Glomerular visceral epithelial cell (primary cell): Measurements from ENCODE around the gene CLEC4G.
A peak's percentile ranks its signal among the peaks of the same experiment; 100 is the strongest.
"Not testable (repeated sequence)": the region's sequence is repeated elsewhere in the genome, so short reads cannot be mapped to it uniquely, and the experiment has no call there.

ENCODE experiments used
- DNase-seq: peaks from one replicate; pipeline ENCODE4 v3.0.0-alpha.2; 2016; ENCODE audit errors: extremely low spot score

The CLEC4G gene

GRCh38 chr19:7746903-7747884, 15.3 kb upstream of the CLEC4G start, which contains the start of gene CD209:
Gene CD209 (minus strand): TSS chr19:7747534. CDS start chr19:7747511, 23 bp downstream.
- DNase-seq = peak; percentile 23

- not testable (repeated sequence) for DNase-seq
Measured at GRCh38 chr19:7746306-7746705, 14.4 kb upstream of the CLEC4G start.

GRCh38 chr19:7744871-7745650, 13.2 kb upstream of the CLEC4G start:
- DNase-seq = no peak

DNA sequence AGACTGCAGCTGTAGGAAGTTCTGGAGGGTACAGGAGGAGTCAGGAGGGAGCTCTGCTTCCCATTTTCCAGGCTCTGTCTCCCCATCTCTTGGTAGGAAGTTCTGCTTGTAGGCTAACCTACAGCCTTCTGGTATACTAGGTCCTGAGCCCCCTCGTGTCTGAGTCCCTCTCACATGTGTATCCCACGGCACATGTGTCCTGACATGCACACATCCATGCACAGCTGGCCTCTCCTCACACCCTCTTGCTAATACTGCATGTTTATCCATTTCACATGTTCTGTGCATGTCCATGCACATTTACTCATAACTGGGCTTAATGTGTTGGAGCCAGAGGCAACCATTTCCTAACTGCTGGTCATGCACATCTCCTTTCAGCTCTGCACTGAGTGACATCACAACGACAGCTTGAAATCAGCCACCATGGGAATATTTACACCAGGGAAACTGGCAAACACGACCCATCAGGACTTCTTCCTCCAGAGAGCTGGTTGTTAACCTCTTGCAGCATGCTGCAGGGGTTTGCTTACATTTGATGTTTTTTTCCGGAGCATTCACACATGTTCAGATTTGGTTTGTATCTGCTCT, 12.4 kb upstream of the CLEC4G start:
- DNase-seq = no peak

DNA sequence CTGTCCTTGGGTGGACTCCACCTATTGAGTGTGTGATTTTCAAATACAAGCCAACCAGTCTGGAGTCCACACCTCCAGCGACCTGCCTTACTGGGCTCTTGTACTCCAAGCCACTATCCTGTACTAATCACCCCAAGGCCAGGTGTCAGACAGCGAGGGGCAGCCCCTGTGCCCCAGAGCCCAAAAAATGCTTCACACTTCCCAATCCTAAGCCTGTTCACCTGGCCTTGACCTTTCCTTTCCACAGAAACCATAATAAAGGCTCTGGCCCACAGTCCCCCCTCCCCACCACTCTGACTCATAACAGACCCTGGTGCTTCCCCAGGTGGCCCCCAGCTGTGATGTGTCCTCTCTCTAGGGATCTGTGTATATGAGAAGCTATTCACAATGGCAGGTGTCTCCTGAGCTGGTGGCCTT, 11.5 kb upstream of the CLEC4G start:
- no peak for DNase-seq

DNA sequence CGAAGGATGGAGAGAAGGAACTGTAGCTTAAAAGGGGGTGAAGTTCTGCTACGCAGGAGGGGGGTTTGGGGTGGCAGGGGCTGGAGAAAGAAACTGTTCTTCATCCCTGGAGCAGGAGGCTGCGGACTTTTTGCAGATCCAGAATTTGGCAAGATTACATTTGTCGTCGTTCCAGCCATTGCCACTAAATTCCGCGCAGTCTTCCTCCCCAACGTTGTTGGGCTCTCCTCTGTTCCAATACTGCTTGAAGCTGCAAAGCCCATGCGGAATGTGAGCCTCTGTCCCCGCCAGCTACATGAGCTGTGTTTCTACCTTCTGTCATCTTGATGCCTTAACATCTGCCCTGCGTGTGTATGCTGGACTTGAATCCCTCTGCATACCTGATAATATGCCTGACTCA, 11.1 kb upstream of the CLEC4G start:
- no peak for DNase-seq

DNA sequence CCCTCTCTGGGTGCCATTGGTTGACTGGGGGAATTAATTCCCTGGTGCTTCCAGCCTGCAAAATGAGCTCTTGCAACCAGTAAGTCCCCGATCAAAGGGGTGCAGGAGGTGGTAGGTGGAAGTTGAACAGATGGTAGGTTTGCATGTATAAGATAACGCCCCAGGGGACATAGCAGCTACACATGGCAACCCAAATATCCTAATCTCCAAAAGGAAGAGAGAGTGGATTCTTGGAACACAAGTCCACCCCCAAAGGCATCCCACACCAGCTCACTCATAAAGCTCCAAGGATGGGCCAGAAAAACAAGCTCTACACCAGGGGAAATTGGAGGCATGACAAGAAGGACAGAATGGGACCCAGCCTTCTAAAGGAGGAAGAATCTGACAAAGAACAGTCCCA, 10.7 kb upstream of the CLEC4G start:
- no peak for DNase-seq

- no peak for DNase-seq
Measured at GRCh38 chr19:7740682-7741054, 8.8 kb upstream of the CLEC4G start.

DNA sequence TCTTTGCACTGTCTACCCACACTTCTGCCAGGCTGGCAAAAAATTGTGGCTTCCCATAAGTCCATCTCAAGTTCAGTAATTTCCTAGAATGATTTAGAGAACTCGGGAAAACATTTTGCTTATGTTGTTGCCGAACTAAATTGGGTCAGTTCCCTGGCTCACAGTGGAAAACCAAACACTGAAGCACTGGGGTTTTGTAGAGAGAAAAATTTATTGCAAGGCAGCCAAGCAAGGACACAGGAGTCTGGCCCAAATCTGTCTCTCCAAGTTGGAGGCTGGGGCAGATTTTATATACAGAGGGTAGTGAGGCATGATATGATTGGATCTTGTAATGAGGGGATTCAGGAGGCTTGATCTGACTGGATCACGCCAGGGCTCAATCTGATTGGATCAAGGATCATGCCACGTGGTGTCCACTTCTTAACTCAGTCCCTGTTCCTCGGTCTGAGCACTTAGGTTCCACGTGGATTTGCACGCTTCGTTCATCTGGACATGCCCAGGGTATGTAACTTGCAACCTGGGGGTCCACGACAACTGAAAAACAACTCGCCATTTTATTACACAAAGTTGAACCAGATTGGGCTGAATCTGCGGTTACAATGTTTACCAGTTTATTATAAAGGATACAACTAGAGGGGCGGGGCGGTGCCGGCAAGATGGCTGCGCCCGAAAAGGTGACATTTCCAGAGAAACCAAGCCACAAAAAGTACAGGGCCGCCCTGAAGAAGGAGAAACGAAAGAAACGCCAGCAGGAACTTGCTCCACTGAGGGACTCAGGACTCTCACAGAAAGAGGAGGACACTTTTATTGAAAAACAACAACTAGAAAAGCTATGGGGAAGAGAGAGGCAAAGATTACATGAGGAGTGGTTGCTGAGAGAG, 8.1 kb upstream of the CLEC4G start:
- no peak for DNase-seq

DNA sequence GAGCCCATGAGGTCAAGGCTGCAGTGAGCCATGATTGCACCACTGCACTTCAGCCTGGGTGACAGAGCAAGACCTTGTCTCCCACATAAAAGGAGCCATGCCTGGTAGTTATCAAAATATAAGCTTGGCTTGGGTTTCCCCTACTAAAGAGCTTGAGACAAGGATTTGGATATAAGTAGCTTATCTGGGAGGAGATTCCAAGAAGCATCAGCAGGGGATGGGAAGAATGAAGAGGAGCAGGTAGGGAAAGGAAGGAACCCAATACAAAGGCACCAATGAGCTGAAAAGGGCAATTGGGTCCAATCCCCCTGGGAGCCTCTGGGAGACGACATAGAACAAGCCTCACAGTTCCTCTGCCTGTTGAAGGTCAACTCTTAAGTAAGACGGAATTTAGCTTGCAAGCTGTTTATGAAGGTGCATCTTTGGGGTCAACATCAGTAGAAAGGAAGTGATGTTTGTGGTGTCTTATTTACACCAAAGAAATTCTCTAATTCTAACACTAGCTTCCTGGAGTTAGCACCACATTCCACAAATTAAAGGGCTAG, 7.4 kb upstream of the CLEC4G start:
- DNase-seq = no peak

DNA sequence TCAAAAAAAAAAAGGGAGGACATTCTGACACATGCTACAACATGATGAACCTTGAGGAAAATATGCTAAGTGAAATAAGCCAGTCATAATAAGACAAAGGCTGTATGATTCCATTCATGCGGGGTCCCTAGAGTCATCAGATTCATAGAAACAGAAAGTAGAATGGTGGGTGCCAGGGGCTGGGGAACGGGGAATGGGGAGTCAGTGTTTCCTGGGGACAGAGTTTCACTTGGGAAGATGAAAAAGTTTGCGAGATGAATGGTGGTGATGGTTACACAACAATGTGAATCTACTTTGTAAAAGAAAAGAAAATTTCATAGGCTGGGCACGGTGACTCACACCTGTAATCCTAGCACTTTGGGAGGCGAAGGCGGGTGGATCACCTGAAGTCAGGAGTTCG, 6.1 kb upstream of the CLEC4G start:
- no peak for DNase-seq

DNA sequence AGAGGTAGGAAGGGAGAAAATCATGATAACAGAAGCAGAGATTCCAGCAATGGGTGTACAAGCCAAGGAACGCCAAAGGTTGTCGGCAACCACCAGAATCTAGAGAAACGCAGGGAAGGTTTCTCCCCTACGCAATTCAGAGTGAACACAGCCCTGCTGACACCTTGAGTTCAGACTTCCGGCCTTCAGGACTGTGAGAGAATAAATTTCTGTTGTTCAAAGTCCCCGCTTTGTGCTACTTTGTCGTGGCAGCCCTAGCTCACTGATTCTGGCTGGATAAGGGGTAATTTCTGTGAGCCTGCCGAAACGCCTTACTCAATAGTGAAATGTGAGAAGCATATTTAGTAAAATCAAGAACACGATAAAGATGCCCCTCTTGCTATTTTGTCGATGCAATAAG, 5.3 kb upstream of the CLEC4G start:
- DNase-seq = no peak

DNA sequence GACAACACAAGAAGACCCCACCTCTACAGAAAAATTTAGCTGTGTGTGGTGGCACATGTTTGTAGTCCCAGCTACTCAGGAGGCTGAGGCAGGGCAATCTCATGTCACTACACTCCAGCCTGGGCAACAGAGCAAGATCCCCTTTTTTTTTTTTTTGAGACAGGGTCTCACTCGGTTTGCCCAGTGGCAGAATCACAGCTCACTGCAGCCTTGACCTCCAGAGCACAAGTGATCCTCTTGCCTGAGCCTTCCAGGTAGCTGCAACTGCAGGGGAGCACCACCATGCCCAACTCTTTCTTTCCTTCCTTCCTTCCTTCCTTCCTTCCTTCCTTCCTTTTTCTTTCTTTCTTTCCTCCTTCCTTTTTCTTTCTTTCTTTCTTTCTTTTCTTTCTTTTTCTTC, 4.2 kb upstream of the CLEC4G start:
- no peak for DNase-seq

DNA sequence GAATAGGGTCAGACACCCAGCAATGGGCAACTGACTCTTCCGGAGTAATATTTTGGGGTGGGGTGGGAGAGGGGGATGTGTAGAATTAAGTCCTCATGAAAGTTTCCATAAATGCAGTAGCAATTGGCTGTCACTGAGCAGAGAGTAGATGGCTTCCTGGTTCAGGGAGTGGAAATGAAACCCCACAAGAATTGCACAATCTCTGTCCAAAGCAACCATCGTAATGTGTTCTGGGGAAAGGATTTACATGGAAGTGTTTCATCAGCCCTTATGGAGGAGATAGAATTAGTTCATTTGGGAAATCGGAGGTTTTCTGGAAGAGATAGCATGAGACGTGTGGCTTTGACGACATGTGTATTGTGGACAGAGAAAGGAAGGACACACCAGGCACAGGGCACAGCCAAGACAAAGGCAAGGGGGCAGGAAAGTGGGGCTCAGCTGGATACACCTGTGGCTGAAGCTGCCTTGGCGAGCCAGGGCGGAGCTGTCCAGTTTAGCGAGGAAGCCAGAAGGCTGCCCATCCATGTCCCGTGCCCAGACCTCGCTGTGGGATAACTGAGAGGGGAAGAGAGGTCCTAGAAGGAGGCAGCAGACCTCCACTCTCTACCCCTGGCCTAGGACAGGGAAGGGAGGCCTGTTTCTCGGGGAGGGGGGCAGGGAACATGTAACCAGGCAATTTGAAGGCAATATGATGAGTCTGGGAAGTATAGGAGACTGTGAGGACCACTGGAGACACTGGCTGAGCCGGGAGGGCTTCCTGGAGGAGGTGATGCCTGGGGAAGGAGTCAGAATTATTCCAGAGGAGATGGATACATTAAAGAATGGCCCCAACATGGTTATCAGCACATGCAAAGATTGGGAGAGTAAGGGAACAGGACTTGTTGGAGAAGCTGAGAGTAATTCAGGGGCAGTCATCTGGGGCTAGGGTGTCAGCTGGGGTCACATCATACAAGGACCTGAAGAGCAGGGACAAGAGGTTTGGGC, 2.6 kb upstream of the CLEC4G start:
- no peak for DNase-seq

DNA sequence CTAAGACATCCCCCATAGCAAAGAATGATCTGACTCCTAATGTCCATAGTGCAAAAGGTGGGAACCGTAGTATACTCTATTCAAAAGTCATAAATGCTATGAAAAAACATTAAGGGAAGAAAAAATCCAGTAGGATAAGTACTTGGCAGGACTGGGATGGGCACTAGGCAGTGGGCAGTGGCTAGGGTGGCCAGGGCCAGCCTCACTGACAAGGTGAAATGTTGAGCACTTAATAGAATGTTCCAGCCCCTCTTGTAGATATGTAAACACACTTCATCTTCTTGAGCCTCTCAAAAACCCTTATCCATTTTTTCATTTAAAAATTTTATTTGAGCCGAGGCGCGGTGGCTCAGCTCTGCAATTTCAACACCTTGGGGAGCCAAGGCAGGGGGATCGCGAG, 1.5 kb upstream of the CLEC4G start:
- no peak for DNase-seq

GRCh38 chr19:7731615-7732014, 295 bp downstream of the CLEC4G start:
- DNase-seq = no peak

GRCh38 chr19:7731218-7731595, 703 bp downstream of the CLEC4G start:
- no peak for DNase-seq

- no peak for DNase-seq
Measured at GRCh38 chr19:7730286-7731217, 1.4 kb downstream of the CLEC4G start.

- no peak for DNase-seq
Measured at GRCh38 chr19:7729831-7730285, 2.1 kb downstream of the CLEC4G start.
